Fibroblast of mammary gland (primary cell): Measurements from ENCODE around the gene RAB6B.

Experiments
- DNase-seq: peaks from one replicate; pipeline ENCODE4 v3.0.0-alpha.2; 2010; ENCODE audit warnings: low read depth
- H3K4me3 ChIP-seq: 2 replicates; pipeline ENCODE4 v1.5.1; 2011; ENCODE audit warnings: low read depth, mild to moderate bottlenecking, low read length, moderate library complexity; ENCODE audit not compliant: control insufficient read depth
- TF ChIP-seq, protein P1 (sequence below): conservative IDR thresholded peaks from 2 replicates; pipeline ENCODE4 v1.5.1; 2011; ENCODE audit warnings: low read depth, low read length, inconsistent platforms; ENCODE audit not compliant: control insufficient read depth, insufficient read depth

RAB6B gene

GRCh38 chr3:133934996-133935842 is 39.5 kb upstream of the RAB6B start:
- no peak for DNase-seq
- no peak overlapping the region for H3K4me3 ChIP-seq
- TF ChIP-seq, protein P1, sequence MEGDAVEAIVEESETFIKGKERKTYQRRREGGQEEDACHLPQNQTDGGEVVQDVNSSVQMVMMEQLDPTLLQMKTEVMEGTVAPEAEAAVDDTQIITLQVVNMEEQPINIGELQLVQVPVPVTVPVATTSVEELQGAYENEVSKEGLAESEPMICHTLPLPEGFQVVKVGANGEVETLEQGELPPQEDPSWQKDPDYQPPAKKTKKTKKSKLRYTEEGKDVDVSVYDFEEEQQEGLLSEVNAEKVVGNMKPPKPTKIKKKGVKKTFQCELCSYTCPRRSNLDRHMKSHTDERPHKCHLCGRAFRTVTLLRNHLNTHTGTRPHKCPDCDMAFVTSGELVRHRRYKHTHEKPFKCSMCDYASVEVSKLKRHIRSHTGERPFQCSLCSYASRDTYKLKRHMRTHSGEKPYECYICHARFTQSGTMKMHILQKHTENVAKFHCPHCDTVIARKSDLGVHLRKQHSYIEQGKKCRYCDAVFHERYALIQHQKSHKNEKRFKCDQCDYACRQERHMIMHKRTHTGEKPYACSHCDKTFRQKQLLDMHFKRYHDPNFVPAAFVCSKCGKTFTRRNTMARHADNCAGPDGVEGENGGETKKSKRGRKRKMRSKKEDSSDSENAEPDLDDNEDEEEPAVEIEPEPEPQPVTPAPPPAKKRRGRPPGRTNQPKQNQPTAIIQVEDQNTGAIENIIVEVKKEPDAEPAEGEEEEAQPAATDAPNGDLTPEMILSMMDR: no peak

DNA sequence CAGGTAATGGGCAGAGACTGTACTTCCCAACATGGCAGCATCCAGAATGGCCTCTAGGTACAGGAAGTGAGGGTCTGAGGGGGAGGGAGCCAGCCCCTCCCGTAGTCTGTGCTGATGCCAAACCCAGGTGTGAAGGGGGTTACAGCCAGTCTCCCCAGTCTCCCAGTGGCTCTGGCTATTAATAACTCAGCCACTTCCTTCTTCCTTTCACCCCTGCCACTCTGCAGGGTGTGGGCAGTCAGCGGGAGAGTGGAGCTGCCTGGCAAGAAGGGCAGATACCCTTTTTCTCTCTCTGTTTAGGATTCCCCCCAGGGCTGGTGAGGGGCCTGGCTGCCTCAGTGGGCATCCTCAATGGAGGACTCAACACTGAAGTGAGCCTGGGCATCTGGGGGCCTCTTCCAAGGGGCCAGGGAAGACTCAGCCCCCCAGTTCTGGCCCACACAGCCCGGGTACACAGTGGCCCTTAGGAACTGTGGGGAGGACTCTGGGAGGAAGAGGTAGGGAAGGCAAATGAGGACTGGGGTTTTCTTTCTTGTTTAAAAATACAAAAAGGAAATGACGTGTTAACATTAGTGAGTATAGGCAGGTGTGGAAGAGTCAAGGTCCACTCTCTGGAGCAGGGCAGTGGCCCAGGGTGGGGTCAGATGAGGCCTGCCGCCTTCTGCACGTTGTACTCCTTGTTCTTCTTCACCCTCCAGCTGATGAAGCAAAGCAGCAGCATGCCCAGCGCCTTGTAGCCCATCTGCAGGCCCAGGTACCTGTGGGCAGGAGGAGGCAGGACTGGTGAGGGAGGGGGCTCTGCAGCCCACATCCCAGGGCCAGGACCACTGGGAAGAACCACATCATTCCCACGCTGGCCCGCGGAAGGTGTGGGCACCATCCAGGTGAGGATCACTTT is 38.6 kb upstream of the RAB6B start:
- TF ChIP-seq, protein P1: no peak
- DNase-seq: no peak
- H3K4me3 ChIP-seq: no peak overlapping the region

DNA sequence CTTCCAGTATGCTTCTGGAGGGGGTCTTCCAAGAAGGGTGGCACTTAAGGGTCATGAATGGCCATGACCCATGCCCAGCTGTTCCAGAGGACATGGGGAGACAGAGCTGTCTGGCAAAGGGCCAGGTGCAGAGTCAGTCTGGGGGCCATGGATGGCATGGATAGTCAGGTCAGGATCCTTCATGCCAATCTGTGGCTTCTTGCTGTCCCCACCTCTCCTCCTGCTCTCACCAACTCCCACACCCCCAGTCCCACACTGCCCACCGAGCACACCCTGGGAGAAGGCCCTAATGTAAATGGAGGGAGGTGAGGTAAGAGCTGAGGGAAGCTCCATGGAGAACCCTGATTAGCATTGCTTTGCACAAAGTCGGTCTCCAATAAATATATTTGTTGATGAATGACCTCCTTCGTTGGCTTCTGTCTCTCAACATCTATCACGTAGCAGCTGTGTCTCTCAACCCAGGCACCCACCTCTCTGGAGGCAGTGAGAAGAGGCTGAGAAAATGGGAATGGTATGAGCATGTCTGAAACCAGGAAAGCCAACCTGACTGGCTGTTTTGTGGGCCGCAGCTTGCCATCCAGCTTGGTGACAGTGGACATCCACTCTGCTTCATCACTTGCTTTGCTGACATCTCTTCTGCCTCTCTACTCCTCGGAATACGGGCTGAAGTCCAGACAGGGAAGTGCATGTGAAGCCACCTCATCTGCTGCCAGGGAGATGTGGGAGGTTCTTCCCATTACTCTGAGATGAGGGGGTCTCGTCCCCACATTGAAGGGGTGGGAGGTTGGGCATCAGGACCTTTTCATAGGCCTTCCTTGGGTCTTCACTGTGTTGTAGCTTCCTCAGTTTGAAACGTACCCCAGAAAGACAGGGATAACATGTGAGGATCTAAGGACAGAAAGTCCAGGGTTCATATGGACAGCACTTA is 37.7 kb upstream of the RAB6B start:
- DNase-seq: no peak
- TF ChIP-seq, protein P1: no peak
- H3K4me3 ChIP-seq: no peak overlapping the region

GRCh38 chr3:133932009-133932408 is 36.3 kb upstream of the RAB6B start:
- no peak for DNase-seq
- H3K4me3 ChIP-seq: no peak overlapping the region
- TF ChIP-seq, protein P1: no peak

DNA sequence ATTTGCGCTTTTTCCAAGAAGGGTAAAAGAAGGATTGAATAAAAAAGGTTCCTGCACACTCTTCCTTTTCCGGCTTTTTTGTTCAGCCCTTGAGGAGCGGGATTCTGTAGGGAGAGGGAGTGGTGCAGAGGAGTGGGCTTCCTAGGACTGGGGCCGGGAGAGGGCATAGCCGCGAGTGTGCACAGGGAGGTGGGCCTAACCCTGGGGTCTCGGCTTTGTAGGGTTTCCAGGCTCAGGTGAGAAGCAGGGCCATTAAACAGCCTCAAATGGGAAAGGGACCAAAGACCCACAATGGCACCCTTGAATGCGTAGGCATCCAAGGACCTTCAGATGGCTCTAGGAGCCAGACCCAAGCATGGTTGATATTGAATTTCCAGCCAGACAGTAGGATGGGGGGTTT is 35.4 kb upstream of the RAB6B start:
- no peak overlapping the region for H3K4me3 ChIP-seq
- TF ChIP-seq, protein P1: no peak
- DNase-seq: no peak
